ENCODE results near the gene LGI4.

Gene LGI4

GRCh38 chr19:35178701-35179100 lies 43.8 kb upstream of the LGI4 start:
- no peak for TF ChIP-seq CTCF (conservative IDR thresholded peaks at IDR 0.05; ENCODE audit: low read depth, low read length)
- H3K36me3 ChIP-seq (ENCODE audit: insufficient read depth) = no peaks in the 10 kb centered on the region
- no peaks in the 10 kb centered on the region for H3K27me3 ChIP-seq (ENCODE audit: insufficient read depth, low read depth)
- H3K79me2 ChIP-seq (ENCODE audit: insufficient read depth, low read depth) = no peaks in the 10 kb centered on the region
- H3K9ac ChIP-seq = no peak overlapping the region
- H2AFZ ChIP-seq (ENCODE audit: low read depth) = no peak overlapping the region
- no peaks in the 10 kb centered on the region for H3K4me1 ChIP-seq (ENCODE audit: low read depth, poor library complexity, severe bottlenecking)
- no peak overlapping the region for H3K27ac ChIP-seq
- H3K4me2 ChIP-seq = no peak overlapping the region
- no peaks in the 10 kb centered on the region for H4K20me1 ChIP-seq (ENCODE audit: insufficient read depth)
- no peak overlapping the region for H3K4me3 ChIP-seq (IDR thresholded peaks at IDR 0.05; ENCODE audit: insufficient read depth, low read depth, low read length)

DNA sequence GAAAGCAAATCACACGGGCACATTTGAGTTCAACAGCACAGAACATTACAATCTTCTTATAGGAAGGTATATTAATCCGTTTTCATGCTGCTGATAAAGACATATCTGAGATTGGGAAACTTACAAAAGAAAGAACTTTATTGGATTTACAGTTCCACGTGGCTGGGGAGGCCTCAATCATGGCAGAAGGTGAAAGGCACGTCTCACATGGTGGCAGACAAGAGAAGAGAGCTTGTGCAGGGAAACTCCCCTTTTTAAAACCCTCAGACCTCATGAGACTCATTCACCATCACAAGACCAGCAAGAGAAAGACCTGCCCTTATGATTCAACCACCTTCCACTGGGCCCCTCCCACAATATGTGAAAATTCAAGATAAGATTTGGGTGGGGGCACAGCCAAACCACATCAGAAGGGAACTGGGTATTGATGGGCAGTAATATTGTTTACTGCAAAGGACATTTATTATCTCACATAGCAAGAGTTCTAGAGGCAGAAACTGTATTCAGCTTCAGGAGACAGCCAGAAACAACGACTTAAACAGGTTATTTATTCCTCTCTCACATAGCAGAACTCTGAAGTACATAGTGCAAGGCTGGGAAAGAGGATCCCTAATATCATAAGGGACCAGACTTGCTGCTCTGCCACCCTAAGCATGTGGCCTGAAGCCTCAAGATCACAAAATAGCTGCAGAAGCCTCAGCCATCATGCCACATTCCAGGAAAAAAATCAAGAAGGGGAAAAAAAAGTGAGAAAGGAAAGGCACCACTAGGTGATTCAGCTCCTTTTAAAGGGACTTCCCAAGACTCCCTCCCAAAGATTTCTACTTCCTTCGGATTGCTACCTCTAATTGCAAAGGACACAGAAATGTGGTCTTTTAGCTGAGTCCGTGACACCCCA lies 42.8 kb upstream of the LGI4 start:
- H3K27me3 ChIP-seq (ENCODE audit: insufficient read depth, low read depth) = no peaks in the 10 kb centered on the region
- H4K20me1 ChIP-seq (ENCODE audit: insufficient read depth) = no peaks in the 10 kb centered on the region
- H3K27ac ChIP-seq = no peak overlapping the region
- no peak overlapping the region for H2AFZ ChIP-seq (ENCODE audit: low read depth)
- H3K9ac ChIP-seq = no peak overlapping the region
- H3K4me3 ChIP-seq (IDR thresholded peaks at IDR 0.05; ENCODE audit: insufficient read depth, low read depth, low read length) = no peak overlapping the region
- no peaks in the 10 kb centered on the region for H3K36me3 ChIP-seq (ENCODE audit: insufficient read depth)
- no peak for TF ChIP-seq CTCF (conservative IDR thresholded peaks at IDR 0.05; ENCODE audit: low read depth, low read length)
- H3K4me2 ChIP-seq = no peak overlapping the region
- H3K79me2 ChIP-seq (ENCODE audit: insufficient read depth, low read depth) = no peaks in the 10 kb centered on the region
- H3K4me1 ChIP-seq (ENCODE audit: low read depth, poor library complexity, severe bottlenecking) = no peaks in the 10 kb centered on the region

- Histone ChIP-seq H4K20me1 (ENCODE audit: insufficient read depth) (no peaks in the 10 kb centered on the region), H3K9ac (no peak overlapping the region), H2AFZ (ENCODE audit: low read depth) (no peak overlapping the region), H3K79me2 (ENCODE audit: insufficient read depth, low read depth) (no peaks in the 10 kb centered on the region), H3K4me2 (no peak overlapping the region), H3K36me3 (ENCODE audit: insufficient read depth) (no peaks in the 10 kb centered on the region), H3K4me3 (IDR thresholded peaks at IDR 0.05; ENCODE audit: insufficient read depth, low read depth, low read length) (no peak overlapping the region), H3K27ac (no peak overlapping the region), H3K4me1 (ENCODE audit: low read depth, poor library complexity, severe bottlenecking) (no peaks in the 10 kb centered on the region), H3K27me3 (ENCODE audit: insufficient read depth, low read depth) (no peaks in the 10 kb centered on the region)
- TF ChIP-seq CTCF (conservative IDR thresholded peaks at IDR 0.05; ENCODE audit: low read depth, low read length) = no peak
Measured at GRCh38 chr19:35176181-35176570, 41.3 kb upstream of the LGI4 start.

DNA sequence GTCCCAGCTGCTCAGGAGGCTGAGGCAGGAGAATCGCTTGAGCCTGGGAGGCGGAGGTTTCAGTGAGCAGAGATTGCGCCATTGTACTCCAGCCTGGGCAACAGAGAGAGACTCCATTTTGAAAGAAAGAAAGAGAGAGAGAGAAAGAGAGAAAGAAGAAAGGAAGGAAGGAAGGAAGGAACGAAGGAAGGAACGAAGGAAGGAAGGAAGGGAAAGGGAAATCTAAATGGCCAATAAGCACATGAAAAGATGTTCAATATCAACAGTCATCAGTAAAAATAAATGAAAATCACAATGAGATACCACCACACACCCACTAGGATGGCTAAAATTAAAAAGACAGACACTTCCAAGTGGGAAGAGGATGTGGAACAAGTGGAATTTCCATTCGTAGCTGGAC lies 39.4 kb upstream of the LGI4 start:
- Histone ChIP-seq H3K36me3 (ENCODE audit: insufficient read depth) (no peaks in the 10 kb centered on the region), H3K27ac (no peak overlapping the region), H2AFZ (ENCODE audit: low read depth) (no peak overlapping the region), H3K27me3 (ENCODE audit: insufficient read depth, low read depth) (no peaks in the 10 kb centered on the region), H3K4me1 (ENCODE audit: low read depth, poor library complexity, severe bottlenecking) (no peaks in the 10 kb centered on the region), H3K4me2 (no peak overlapping the region), H3K4me3 (IDR thresholded peaks at IDR 0.05; ENCODE audit: insufficient read depth, low read depth, low read length) (no peak overlapping the region), H4K20me1 (ENCODE audit: insufficient read depth) (no peaks in the 10 kb centered on the region), H3K79me2 (ENCODE audit: insufficient read depth, low read depth) (no peaks in the 10 kb centered on the region), H3K9ac (no peak overlapping the region)
- TF ChIP-seq CTCF (conservative IDR thresholded peaks at IDR 0.05; ENCODE audit: low read depth, low read length) = no peak

Data from KMS-11 (cell line).